GM23338 (cell line): ENCODE results near the gene AKIRIN1. TPM values are rescaled to one million over a fixed set of nuclear protein-coding genes. Genes with fewer than 3 reads are reported as not detected.
A peak's percentile ranks its signal among the peaks of the same experiment; 100 is the strongest.

Experiments
- ATAC-seq: fragments of 200-7000 bp; cut with Tn5 transposase; 3 replicates; pipeline ENCODE4 v1.9.1; 2020
- DNase-seq: peaks from one replicate; pipeline ENCODE4 v3.0.0-alpha.2; 2015; ENCODE audit warnings: low spot score
- H2AFZ ChIP-seq: fragments of 200-600 bp; sonication (generic); 2 replicates; pipeline ENCODE4 v1.8.0; 2016; ENCODE audit warnings: antibody characterized with exemption, mild to moderate bottlenecking, moderate library complexity
- H3F3A ChIP-seq: fragments of 200-600 bp; sonication (generic); replicated peaks from 2 replicates; pipeline ENCODE4 v1.8.0; 2017; ENCODE audit warnings: antibody characterized with exemption, mixed run types, low read depth
- H3K27ac ChIP-seq: fragments of 200-600 bp; sonication (generic); 2 replicates; pipeline ENCODE4 v1.6.1; 2016; ENCODE audit warnings: low read depth
- H3K27me3 ChIP-seq: fragments of 200-600 bp; sonication (generic); 2 replicates; pipeline ENCODE4 v1.8.0; 2016; ENCODE audit warnings: mild to moderate bottlenecking, mixed run types, moderate library complexity; ENCODE audit not compliant: insufficient read depth
- H3K36me3 ChIP-seq: fragments of 200-600 bp; sonication (generic); 2 replicates; pipeline ENCODE4 v1.8.0; 2016; ENCODE audit warnings: mild to moderate bottlenecking; ENCODE audit not compliant: insufficient read depth
- H3K4me1 ChIP-seq: fragments of 200-600 bp; sonication (generic); 2 replicates; pipeline ENCODE4 v1.8.0; 2016; ENCODE audit warnings: mild to moderate bottlenecking, moderate library complexity; ENCODE audit not compliant: insufficient read depth
- H3K4me2 ChIP-seq: fragments of 200-600 bp; sonication (generic); 2 replicates; pipeline ENCODE4 v1.7.1; 2017; ENCODE audit warnings: mixed run types
- H3K4me3 ChIP-seq: fragments of 200-600 bp; sonication (generic); 2 replicates; pipeline ENCODE4 v1.6.1; 2016; ENCODE audit warnings: mixed run types
- H3K79me2 ChIP-seq: fragments of 200-600 bp; sonication (generic); replicated peaks from 2 replicates; pipeline ENCODE4 v1.8.0; 2017; ENCODE audit warnings: mild to moderate bottlenecking; ENCODE audit not compliant: insufficient read depth
- H3K9me2 ChIP-seq: fragments of 200-600 bp; sonication (generic); 2 replicates; pipeline ENCODE4 v1.8.0; 2017; ENCODE audit not compliant: insufficient read depth
- H4K20me1 ChIP-seq: fragments of 200-600 bp; sonication (generic); replicated peaks from 2 replicates; pipeline ENCODE4 v1.8.0; 2017; ENCODE audit warnings: mild to moderate bottlenecking; ENCODE audit not compliant: insufficient read depth
- H3K27ac Mint-ChIP-seq: 2 replicates; pipeline ENCODE4 v1.8.0; 2020; ENCODE audit warnings: inconsistent platforms, mild to moderate bottlenecking, moderate library complexity, mixed read lengths
- H3K27me3 Mint-ChIP-seq: 3 replicates; pipeline ENCODE4 v1.8.0; 2022; ENCODE audit warnings: low read depth, mild to moderate bottlenecking, moderate library complexity, mixed read lengths, inconsistent platforms; ENCODE audit not compliant: insufficient read depth, poor library complexity
- H3K36me3 Mint-ChIP-seq: 3 replicates; pipeline ENCODE4 v1.8.0; 2021; ENCODE audit warnings: low read depth, mild to moderate bottlenecking, inconsistent platforms, moderate library complexity, mixed read lengths
- H3K4me1 Mint-ChIP-seq: 3 replicates; pipeline ENCODE4 v1.8.0; 2020; ENCODE audit warnings: mild to moderate bottlenecking, inconsistent platforms, mixed read lengths
- H3K4me3 Mint-ChIP-seq: 3 replicates; pipeline ENCODE4 v1.8.0; 2021; ENCODE audit warnings: moderate library complexity, mild to moderate bottlenecking, inconsistent platforms, mixed read lengths
- H3K9me3 Mint-ChIP-seq: 3 replicates; pipeline ENCODE4 v1.8.0; 2020; ENCODE audit warnings: moderate library complexity, mild to moderate bottlenecking, inconsistent platforms, mixed read lengths
- CREB1 ChIP-seq: fragments of 250-450 bp; sonication (Bioruptor Pico); IDR thresholded peaks from 2 replicates; pipeline ENCODE4 v1.5.0; 2020; ENCODE audit warnings: low read depth, mild to moderate bottlenecking, moderate library complexity
- ETS1 ChIP-seq: IDR thresholded peaks from 2 replicates; pipeline ENCODE4 v1.6.1; 2016; ENCODE audit warnings: antibody characterized with exemption
- EZH2 ChIP-seq: fragments of 200-600 bp; sonication (generic); IDR thresholded peaks from one replicate; pipeline ENCODE4 v1.8.0; 2017; ENCODE audit warnings: antibody characterized with exemption, mild to moderate bottlenecking, low read depth; ENCODE audit not compliant: unreplicated experiment
- EZH2phosphoT487 ChIP-seq: fragments of 200-600 bp; sonication (generic); IDR thresholded peaks from one replicate; pipeline ENCODE4 v1.8.1; 2018; ENCODE audit warnings: antibody characterized with exemption; ENCODE audit not compliant: unreplicated experiment
- NANOG ChIP-seq: IDR thresholded peaks from 2 replicates; pipeline ENCODE4 v1.6.1; 2016; ENCODE audit warnings: antibody characterized with exemption, borderline replicate concordance
- STAT1 ChIP-seq: IDR thresholded peaks from one replicate; pipeline ENCODE4 v1.6.1; 2016; ENCODE audit warnings: antibody characterized with exemption; ENCODE audit not compliant: unreplicated experiment
- ZNF331 ChIP-seq: fragments of 250-450 bp; sonication (Bioruptor Pico); IDR thresholded peaks from 2 replicates; pipeline ENCODE4 v1.5.0; 2020; ENCODE audit warnings: low read depth, mild to moderate bottlenecking, moderate library complexity
- polyA plus RNA-seq: library from polyadenylated mRNA; unstranded; fragments of >200 nt; fragmentation: Nextera tagmentation; extraction: Ambion mirVana; gene quantifications from 2 replicates; pipeline ENCODE4 v1.2.1, GENCODE V29; 2016
- total RNA-seq: library from RNA; depleted of rRNA; stranded (reverse); fragments of >200 nt; shearing (Covaris generic); gene quantifications from 2 replicates; pipeline ENCODE4 v1.2.3, GENCODE V29; 2014
- TF ChIP-seq, protein P1 (sequence below): fragments of 250-450 bp; sonication (Bioruptor Pico); IDR thresholded peaks from 2 replicates; pipeline ENCODE4 v1.5.0; 2020; ENCODE audit warnings: mild to moderate bottlenecking, moderate library complexity

Gene AKIRIN1
- total and polyA plus RNA-seq, 2 experiments from 2014 or later: 162 to 254 TPM

- peak overlapping the region; percentile 89 for H3K4me3 ChIP-seq
- H3K36me3 Mint-ChIP-seq: peaks cover 49% of the 10 kb centered on the region
- peaks cover 9% of the 10 kb centered on the region for H3K4me1 Mint-ChIP-seq
- ATAC-seq: peak; percentile 4; the same call in 2 of the 3 replicates
- H3K4me2 ChIP-seq: peak overlapping the region; percentile 78
- peaks cover 4% of the 10 kb centered on the region; the same call in 1 of the 2 replicates for H3K4me1 ChIP-seq
- peaks cover 10% of the 10 kb centered on the region for H3K27me3 Mint-ChIP-seq
- TF ChIP-seq EZH2 (no peak), ETS1 (0 out of 2 replicates have a peak, but pooled peaks have one; percentile 32)
- peak overlapping the region; percentile 98 for H3K27ac ChIP-seq
- H3K27ac Mint-ChIP-seq: peak overlapping the region; percentile 99
- peaks cover 13% of the 10 kb centered on the region for H3F3A ChIP-seq
- peak overlapping the region; percentile 92 for H3K4me3 Mint-ChIP-seq
- H2AFZ ChIP-seq: no peak overlapping the region
- H4K20me1 ChIP-seq: peaks cover 15% of the 10 kb centered on the region
- peaks cover 36% of the 10 kb centered on the region for H3K36me3 ChIP-seq
- H3K9me3 Mint-ChIP-seq: peaks cover 7% of the 10 kb centered on the region; the same call in 1 of the 3 replicates
- H3K9me2 ChIP-seq: no peaks in the 10 kb centered on the region
- DNase-seq: no peak
- no peaks in the 10 kb centered on the region for H3K27me3 ChIP-seq
- peaks cover 57% of the 10 kb centered on the region for H3K79me2 ChIP-seq
Measured at GRCh38 chr1:39026866-39027507, 35.9 kb downstream of the AKIRIN1 start.

- H3K9me3 Mint-ChIP-seq: no peaks in the 10 kb centered on the region
- no peak overlapping the region for H3K4me3 Mint-ChIP-seq
- no peaks in the 10 kb centered on the region for H3K4me1 Mint-ChIP-seq
- peaks cover 6% of the 10 kb centered on the region for H3K27me3 Mint-ChIP-seq
- H3K27ac Mint-ChIP-seq: no peak overlapping the region
- peaks cover 39% of the 10 kb centered on the region for H3K79me2 ChIP-seq
- no peaks in the 10 kb centered on the region for H3K27me3 ChIP-seq
- H3K4me2 ChIP-seq: no peak overlapping the region
- no peak for ATAC-seq
- peaks cover 23% of the 10 kb centered on the region for H4K20me1 ChIP-seq
- no peaks in the 10 kb centered on the region for H3K4me1 ChIP-seq
- peaks cover 18% of the 10 kb centered on the region; the same call in 1 of the 2 replicates for H3F3A ChIP-seq
- H3K9me2 ChIP-seq: no peaks in the 10 kb centered on the region
- H3K4me3 ChIP-seq: no peak overlapping the region
- no peak overlapping the region for H3K27ac ChIP-seq
- peaks cover 90% of the 10 kb centered on the region for H3K36me3 Mint-ChIP-seq
- DNase-seq: no peak
- H2AFZ ChIP-seq: no peak overlapping the region
- H3K36me3 ChIP-seq: peaks cover 63% of the 10 kb centered on the region
- no peak for TF ChIP-seq NANOG
- no peak for TF ChIP-seq ZNF331 (CRISPR knock-in tag)
- no peak for TF ChIP-seq CREB1
- TF ChIP-seq EZH2: no peak
- no peak for TF ChIP-seq STAT1
- TF ChIP-seq, protein P1, sequence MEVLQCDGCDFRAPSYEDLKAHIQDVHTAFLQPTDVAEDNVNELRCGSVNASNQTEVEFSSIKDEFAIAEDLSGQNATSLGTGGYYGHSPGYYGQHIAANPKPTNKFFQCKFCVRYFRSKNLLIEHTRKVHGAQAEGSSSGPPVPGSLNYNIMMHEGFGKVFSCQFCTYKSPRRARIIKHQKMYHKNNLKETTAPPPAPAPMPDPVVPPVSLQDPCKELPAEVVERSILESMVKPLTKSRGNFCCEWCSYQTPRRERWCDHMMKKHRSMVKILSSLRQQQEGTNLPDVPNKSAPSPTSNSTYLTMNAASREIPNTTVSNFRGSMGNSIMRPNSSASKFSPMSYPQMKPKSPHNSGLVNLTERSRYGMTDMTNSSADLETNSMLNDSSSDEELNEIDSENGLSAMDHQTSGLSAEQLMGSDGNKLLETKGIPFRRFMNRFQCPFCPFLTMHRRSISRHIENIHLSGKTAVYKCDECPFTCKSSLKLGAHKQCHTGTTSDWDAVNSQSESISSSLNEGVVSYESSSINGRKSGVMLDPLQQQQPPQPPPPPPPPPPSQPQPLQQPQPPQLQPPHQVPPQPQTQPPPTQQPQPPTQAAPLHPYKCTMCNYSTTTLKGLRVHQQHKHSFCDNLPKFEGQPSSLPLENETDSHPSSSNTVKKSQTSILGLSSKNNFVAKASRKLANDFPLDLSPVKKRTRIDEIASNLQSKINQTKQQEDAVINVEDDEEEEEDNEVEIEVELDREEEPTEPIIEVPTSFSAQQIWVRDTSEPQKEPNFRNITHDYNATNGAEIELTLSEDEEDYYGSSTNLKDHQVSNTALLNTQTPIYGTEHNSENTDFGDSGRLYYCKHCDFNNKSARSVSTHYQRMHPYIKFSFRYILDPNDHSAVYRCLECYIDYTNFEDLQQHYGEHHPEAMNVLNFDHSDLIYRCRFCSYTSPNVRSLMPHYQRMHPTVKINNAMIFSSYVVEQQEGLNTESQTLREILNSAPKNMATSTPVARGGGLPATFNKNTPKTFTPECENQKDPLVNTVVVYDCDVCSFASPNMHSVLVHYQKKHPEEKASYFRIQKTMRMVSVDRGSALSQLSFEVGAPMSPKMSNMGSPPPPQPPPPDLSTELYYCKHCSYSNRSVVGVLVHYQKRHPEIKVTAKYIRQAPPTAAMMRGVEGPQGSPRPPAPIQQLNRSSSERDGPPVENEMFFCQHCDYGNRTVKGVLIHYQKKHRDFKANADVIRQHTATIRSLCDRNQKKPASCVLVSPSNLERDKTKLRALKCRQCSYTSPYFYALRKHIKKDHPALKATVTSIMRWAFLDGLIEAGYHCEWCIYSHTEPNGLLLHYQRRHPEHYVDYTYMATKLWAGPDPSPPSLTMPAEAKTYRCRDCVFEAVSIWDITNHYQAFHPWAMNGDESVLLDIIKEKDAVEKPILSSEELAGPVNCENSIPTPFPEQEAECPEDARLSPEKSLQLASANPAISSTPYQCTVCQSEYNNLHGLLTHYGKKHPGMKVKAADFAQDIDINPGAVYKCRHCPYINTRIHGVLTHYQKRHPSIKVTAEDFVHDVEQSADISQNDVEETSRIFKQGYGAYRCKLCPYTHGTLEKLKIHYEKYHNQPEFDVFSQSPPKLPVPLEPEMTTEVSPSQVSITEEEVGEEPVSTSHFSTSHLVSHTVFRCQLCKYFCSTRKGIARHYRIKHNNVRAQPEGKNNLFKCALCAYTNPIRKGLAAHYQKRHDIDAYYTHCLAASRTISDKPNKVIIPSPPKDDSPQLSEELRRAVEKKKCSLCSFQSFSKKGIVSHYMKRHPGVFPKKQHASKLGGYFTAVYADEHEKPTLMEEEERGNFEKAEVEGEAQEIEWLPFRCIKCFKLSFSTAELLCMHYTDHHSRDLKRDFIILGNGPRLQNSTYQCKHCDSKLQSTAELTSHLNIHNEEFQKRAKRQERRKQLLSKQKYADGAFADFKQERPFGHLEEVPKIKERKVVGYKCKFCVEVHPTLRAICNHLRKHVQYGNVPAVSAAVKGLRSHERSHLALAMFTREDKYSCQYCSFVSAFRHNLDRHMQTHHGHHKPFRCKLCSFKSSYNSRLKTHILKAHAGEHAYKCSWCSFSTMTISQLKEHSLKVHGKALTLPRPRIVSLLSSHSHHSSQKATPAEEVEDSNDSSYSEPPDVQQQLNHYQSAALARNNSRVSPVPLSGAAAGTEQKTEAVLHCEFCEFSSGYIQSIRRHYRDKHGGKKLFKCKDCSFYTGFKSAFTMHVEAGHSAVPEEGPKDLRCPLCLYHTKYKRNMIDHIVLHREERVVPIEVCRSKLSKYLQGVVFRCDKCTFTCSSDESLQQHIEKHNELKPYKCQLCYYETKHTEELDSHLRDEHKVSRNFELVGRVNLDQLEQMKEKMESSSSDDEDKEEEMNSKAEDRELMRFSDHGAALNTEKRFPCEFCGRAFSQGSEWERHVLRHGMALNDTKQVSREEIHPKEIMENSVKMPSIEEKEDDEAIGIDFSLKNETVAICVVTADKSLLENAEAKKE (CRISPR knock-in tag): no peak
- TF ChIP-seq EZH2phosphoT487: no peak
- TF ChIP-seq ETS1: no peak
Measured at GRCh38 chr1:39034114-39034654, 43.1 kb downstream of the AKIRIN1 start.
